HG03066 (cell line): Measurements from ENCODE around the gene MAB21L3.

ENCODE experiments used
- ATAC-seq: cut with Tn5 transposase; IDR thresholded peaks from one replicate; pipeline ENCODE4 v1.9.1; 2021; ENCODE audit warnings: low read depth; ENCODE audit not compliant: unreplicated experiment

The MAB21L3 gene

GRCh38 chr1:116107371-116107770 is 3.8 kb upstream of the MAB21L3 start:
- no peak for ATAC-seq

GRCh38 chr1:116111524-116112021 is 374 bp downstream of the MAB21L3 start:
- no peak for ATAC-seq

GRCh38 chr1:116112388-116113140 is 1.4 kb downstream of the MAB21L3 start:
- ATAC-seq, result no peak

DNA sequence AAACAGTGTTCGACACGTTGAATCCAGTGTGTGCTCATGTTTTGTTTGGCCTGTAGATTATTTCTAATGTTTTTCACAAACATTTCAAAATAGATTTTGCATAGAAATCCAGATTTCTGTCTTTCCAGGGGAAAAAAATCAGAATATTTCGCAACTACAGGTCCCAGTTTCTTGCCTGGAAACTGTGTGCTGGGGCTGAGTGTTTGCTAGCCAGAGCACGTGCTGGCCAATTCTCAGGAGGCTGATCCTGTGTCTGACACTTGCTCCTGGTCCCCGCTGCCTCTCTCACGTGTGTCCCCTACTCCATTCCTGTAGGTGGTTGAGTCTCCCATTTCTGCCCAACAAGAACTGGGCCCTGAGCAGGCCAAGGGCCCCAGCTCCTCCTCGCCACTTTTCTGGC is 2.4 kb downstream of the MAB21L3 start:
- no peak for ATAC-seq

DNA sequence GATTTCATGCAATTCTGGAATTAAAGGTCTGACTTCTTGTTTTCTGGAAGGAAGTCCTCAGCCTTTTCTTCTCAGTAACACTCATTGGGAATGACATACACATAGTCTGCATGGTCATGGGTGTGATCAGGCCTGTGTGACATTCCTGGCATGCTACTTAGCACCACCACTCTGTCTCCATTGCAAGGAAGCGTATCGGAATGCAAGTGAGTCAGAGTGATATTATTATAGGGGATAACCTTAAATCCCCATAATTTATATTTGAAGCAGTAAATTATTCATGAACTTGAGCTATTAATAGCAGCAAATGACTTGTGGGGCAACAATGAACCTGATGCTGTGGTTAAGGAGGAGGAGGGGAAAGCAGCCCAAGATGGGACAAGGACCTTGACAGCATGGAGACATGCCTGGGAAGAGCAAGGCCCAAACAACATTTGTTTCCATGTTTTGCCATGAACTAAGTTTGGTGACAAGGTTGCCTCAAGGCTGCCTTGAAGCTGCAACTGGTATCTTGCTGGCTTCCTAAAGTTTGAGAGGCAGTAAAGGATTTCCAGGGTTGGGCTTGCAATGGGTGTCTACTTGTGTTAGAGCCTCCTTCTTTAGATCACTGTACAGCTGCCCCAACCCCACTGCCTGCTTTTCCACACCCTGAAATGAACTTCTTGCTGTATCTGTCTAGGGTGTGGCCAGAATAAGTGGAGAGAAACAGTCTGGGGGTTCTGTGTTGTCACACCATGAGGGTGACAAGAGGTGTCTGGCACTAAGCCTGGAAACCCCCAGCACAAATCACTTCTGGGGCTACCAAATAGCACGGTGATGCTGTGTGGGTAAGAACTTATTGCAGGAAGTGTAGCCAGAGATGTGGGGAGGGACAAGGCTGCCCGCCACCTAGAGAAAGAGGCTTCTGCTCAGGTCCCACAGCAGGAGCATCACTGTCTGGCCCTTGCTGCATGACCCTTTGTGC is 4.6 kb downstream of the MAB21L3 start:
- no peak for ATAC-seq

DNA sequence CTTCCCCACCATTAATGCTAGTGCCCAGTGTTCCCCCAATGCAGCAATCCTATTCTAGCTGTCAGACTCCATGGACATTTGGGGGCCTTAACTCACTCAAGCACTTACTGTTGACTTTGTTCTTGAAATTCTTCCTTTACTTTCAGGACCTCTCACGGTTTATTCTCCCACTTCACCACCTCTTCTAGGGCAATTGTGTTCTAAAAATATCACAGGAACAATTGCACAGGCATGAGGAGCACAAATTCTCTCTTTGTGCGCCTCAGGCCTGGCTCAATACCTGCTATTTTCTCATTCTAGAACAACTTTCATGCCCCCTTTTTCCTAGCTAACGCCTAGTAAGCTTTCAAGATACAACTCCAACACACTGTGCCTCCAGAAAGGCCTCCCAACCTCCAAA is 7.3 kb downstream of the MAB21L3 start:
- ATAC-seq, result no peak

DNA sequence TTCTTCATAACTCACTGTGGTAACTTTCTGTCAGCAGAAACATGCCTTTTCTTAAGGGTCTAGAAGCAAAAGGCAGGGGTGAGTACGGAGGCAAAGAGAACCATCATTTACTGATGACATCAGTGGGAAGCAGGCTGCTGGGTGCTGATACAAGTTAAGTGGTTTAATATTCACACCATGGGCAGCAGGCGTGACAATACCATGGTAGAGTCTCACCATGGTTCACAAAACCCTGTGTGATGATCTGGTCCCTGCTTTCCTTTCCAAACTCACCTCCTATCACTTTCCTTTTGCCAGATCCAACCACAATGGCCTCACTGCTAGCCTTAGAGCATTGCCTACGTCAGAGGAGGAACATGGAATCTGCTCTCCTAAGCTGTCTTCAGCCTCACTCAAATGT is 8.7 kb downstream of the MAB21L3 start:
- no peak for ATAC-seq

- ATAC-seq, result no peak
Observed at GRCh38 chr1:116122955-116123757, 12.0 kb downstream of the MAB21L3 start.

GRCh38 chr1:116123837-116124533 is 12.8 kb downstream of the MAB21L3 start:
- no peak for ATAC-seq

- ATAC-seq, result no peak
Observed at GRCh38 chr1:116125758-116126157, 14.6 kb downstream of the MAB21L3 start.

DNA sequence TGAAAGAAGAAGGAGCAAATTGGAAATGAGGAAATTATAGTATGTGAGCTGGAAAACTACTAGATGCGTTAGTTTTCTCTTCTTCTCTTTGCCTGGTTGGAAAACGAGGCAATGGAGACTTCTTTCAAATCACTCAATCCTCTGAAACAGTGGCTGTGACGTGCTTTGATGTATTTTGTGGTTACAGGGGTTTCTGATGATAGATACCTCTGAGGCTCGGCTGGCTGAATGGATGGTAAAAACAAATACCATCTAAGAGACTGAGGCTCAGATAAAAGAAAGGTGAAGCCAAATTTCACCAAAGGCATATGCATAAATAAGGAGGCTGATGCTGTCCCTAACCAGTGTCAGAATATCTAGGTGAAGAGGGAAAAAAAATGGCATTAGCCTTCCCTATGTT is 15.1 kb downstream of the MAB21L3 start:
- no peak for ATAC-seq

DNA sequence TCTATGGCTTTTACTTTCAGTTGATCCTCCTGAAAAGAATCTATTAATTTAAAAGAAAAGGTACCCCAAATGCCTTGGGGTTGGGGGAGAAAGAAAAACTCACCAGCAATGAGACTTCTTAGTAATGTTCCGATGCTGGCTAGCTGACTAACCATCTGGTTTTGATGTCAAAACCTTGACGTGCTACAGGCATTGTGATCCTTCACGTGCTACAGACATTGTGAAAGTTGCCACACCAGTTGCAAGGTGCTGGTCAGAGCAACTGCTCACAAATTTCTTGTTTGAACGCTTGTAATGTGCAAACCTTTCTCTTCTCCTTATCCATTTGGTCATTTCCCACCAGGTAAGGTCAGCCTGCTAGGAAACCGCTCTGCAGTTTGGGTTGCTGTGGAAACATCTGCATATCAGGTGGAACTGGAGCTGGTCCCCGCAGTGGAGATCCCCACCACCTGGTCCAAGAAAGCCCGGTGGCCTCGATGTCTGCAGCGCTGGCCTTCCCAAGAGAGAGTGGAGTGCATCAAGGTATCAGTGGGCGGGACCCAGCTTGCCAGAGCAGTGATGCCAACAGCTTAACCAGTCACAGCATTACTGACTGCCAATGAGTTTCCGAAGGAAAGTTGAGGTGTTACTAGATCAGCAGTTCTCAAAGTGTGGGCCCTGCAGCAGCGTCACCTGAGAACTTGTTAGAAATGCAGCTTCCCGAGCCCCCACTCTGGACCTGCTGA is 16.1 kb downstream of the MAB21L3 start:
- no peak for ATAC-seq

DNA sequence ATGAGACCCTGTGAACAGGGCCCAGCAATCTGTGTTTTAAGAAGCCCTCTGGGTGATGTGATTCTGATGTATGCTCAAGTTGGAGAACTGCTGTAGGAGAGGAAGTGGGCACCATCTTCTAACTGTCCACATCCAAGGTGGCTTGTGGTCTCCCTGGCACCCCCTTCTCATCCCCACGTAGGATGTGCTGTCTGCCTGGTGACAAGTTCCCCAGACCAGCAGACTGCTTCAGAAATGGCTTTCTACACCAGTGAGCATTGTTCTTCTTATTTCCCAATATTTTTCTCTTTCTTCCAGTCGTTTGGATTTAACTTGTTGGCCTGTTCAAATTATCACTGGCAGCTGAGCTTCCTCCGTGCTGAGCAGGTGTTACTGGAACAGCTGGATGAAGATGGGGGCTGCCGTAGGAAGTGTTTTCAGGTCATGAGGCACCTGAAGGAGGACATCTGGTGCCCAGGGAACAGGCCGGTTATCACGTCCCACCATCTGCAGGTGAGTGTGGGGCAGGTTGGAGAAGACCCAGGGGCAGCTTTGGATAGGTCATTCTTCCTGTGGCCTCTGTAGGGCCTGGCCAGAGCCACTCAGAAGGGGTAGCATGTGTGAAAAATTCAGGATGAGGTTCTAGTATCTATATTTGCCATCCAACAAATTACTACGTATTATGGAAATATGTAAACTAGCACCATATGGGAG is 16.8 kb downstream of the MAB21L3 start:
- no peak for ATAC-seq

GRCh38 chr1:116128664-116129063 is 17.5 kb downstream of the MAB21L3 start:
- ATAC-seq, result no peak

DNA sequence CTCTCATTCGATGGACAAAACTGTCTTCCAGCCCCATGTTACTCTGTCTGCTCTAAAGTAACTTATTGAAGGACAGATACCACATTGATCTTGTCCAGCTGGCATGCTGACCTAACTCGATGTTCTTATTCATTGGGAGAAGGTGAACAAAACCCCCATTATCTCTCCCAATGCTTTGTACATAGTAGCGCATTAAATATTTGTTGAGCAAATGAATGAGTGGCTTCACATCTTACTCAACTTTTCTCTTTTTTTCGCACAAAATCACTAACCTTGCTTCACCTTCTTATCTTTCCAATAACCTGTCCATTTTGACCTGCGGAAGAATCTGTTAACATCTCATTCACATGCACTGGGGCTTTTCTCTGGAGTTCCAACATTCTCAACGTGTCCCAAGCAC is 18.3 kb downstream of the MAB21L3 start:
- ATAC-seq, result no peak

- no peak for ATAC-seq
Observed at GRCh38 chr1:116130356-116130755, 19.2 kb downstream of the MAB21L3 start.

GRCh38 chr1:116131170-116131569 is 20.0 kb downstream of the MAB21L3 start:
- ATAC-seq, result no peak

DNA sequence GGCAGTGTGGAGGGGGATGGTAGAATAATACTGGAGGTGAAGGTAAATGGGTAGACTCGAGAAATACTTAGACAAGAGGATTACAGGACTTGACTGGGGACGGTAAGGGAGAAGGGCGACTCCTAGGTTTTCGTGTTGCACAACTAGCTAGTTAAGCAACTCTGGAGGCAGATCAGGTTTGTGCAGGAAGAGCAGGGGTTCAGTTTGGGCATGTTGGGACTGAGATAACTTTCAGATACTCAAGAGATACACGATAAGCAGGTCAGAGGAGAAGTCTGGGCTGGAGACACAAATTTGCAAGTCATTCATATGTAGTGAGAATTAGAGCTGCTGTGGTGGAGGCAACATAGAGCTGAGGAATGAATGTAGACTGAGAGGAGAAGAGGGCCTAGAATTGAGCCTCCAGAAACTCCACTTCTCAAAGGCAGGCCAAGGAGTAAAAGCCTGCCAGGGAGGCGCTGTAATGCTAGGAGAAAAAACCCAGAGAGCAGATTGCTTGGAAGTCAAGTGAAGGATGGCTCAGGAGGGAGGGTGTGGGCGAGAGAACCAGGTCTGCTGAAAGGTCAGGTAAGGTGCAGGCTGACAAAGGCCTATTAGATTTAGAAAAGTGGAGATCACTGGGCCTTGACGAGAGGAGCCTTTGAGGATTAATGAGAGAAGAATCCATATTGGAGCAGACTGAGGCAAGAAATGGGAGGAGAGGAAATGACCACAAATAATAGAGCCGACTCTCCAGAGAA is 20.8 kb downstream of the MAB21L3 start:
- ATAC-seq, result no peak
